NCI-H82 treated with DMSO at 0.1 percent for 48 hours (cell line): ENCODE measurements around the gene B3GNT9.
"Not testable (repeated sequence)": the region's sequence is repeated elsewhere in the genome, so short reads cannot be mapped to it uniquely, and the experiment has no call there.

Experiments
- DNase-seq: peaks from one replicate; lab custom pipeline; 2025; ENCODE audit not compliant: unreplicated experiment; lab: John Stamatoyannopoulos, UW

B3GNT9 gene

DNA sequence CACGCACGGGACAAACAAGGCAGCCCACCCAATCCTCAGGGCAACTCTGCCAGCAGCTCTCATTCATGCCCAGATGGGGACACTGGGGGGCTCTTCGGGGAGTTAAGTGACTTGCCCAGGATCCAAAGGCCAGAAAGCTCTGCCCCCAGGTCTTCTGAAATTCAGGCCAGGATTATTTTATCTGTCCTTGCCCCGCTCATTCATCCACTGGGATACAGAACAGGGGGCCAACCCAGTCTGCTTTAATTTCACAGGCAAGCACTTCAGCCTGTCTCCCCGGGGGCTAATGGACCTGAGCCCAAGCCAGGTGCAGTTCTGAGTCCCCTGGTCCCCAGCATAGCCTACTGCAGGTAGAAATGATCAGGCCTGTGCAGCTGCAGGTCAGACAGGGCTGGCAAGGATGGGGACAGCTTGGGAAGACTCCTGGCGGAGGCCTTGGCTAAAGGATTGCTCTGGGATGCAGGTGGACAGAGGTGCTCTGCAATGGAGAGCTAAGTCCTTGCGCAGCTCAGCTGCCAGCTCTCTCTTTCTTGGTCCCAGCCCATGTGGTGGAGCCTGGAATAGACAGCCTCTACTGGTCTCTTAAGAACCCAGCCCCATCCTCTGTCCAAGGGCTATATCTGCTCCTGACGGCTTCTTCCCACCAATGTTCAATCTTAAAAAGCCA is 766 bp upstream of the B3GNT9 start:
- DNase-seq: no peak

DNA sequence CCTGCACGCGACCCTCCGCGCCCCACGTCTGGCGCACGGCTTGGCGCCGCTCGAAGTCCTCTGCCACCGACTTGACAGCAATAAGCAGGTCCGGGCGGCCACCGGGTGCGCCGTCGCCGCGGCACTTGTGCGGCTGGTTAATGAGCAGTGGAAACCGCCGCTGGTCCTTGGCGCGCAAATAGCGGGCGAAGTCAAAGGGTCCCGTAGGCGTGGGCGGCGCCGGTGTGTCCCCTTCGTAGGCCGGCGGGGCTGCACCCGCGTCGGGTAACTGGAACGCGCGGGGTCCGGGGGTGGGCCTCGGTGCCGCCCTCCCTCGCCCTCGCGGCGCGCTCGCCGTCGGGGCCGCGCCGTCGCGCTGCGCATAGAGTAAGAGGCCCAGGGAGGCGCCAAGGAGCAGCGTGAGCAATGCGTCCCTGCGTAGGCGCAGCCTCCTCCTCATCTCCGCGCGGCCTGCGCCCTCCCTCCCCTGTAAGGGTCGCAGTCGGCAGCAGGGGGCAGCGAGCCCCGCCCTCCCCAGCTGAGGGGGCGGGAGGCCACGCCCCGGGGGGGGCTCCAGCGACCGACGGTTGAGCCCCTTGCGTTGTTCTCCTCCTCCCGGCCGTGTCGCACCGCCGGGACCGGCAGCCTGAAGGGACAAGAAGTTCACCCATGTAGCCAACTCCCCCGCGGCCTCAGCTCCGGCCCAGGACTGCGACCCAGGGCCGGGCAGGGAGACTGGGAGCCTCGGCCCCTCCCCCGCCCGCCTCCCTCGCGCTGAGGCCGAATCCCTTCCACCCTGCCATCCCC is 558 bp downstream of the B3GNT9 start:
- DNase-seq: peak; percentile 8

DNA sequence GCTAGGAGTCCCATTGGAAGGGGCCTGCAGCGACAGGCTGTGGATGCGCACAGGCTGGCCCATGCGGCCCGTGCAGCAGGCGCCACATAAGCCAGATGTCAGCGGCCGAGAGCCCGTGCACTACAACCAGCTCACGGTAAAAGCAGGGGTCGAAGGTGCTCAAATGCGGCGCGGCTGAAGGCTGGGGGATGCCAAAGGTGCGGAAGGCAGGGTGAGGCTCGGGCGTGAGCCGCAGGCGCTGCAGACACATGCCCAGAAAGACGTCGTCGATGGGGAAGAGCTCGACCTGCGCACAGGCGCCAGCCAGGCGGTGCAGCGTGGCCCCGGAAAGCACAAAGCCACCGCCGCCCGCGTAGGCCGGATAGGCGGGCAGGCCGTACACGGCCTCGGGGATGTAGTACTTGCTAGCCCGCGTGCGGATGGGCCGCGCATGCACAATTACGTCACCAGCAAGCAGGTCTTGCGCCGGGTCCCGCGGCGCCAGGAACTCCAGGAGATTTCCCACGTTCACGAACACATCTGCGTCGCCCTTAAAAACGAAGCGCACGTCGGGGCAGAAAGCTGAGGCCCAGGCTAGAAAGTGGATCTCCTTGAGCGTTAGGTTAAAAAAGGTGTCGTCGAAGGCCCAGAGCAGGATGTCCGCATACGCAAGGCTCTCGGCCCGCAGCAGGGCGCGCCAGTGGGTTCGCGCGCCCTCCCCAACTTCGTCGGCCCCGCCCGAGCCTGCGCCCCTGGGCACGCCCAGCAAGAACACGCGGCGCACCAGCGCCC is 1.3 kb downstream of the B3GNT9 start:
- no peak for DNase-seq

DNA sequence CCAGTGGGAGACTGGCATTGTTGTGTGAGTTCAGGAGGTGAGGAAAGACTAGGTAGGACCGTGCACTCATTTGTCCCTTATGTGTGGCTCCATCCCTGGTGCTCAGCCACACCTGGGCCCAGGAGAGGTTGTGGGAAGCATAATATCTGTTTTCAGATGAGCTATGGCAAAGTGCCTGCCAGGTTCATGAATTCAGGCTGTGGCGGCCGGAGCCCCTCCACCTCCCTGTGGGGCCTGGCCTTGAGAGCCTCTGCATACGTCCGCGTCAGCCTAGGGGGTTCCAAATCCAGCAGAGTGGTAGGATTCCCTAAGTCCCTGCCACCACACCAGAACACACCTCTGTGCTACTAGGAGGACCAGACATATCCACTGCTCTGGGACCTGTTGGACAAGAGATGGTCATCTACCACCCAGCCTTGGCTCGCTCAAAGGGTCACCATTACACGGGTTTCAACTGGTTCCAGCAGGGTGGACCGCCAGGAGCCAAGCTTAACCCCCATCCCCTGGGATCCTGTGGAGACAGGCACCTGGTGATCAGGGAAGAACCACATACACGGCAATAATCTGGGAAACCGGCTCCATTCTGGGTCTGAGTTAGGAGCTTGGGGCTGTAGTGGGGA is 2.0 kb downstream of the B3GNT9 start:
- DNase-seq: no peak

DNA sequence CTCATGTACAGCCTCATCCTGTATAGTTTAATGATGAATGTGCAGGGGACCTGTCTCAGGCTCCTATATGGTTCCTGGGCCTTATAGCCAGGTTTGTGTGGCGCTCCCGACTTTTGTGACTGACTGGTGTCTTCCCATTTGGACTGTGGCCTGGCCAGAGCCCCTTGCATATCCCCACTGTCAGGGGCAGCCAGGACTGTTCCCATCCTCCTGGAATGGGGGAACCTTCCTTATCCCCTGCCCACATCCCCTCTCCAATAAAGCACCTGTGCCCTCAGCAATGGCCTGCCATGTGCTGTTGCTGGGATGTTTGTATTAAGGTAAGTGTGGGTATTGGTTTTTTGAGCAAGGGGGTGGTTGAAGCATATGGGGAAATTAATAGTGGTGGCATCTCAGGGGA is 2.6 kb downstream of the B3GNT9 start:
- DNase-seq: no peak

DNA sequence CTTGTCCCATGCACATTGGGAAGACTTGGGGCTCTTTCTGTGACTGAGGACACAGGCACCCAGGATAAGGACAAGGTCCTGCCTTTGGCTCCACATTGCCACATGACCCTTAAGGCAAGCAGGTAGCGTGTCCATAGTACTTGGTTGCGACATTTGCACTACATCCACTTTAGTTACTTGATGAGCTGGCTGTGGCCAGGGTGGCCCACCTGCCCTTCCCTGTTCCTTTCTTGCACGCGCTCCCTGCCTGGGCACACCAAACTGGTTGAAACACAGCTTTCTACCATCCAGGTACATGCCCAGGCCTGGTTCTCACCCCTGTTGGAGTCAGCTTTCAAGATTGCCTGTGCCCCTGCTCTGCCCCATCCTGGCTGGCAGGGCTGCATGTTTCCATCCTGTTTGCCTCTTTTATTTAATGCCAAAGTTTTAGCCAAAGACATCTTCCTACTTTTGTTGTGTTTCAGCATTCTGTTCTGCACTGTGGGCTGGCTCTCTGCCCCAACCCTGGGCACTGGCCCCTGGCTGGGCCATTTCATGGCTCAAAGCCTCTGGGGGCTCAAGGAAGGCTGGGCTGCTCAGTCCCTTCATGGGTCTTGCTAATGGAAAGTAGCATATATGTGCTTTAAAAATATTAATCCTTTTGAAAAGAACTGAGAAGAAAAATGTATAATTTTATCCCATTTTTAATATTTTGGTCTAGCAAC is 3.2 kb downstream of the B3GNT9 start:
- DNase-seq: no peak

DNA sequence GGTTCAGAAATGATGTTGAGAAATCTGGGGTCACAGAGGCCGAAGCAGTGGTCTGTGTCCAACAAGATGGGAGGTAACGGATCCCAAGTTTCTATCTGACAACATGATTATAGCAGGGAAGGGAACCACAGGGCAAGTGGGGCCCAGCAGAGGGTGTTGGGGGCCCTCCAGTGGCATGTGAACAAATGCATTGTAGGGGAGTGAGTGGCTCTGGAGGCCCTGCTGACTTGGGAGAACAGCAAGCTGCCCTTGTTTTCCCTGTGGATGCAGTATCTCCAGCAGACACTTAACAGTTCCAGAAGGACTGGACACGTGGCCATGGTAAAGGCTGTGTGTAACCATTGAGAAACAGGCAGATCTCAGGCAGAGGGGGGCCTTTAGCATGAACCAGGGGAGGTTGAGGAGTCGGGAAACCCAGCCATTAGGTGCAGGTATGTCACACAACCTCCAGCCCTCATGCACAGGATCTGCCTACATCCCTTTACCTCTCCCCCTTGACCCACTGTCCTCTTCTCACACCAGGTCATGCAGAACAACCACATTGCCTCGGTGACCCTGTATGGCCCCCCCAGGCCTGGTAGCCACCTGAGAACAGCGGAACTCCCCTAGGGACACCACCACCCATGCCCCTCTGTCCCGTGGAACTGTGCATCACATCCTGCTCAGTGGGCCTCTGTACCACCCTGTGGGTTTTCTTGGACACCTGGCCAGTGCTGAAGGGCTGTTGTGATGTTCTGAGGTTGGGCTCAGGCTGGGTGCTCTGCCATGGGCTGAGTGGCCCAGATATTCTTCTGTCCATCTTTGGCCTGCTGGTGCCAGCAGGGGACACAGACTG is 4.1 kb downstream of the B3GNT9 start:
- DNase-seq: no peak

DNA sequence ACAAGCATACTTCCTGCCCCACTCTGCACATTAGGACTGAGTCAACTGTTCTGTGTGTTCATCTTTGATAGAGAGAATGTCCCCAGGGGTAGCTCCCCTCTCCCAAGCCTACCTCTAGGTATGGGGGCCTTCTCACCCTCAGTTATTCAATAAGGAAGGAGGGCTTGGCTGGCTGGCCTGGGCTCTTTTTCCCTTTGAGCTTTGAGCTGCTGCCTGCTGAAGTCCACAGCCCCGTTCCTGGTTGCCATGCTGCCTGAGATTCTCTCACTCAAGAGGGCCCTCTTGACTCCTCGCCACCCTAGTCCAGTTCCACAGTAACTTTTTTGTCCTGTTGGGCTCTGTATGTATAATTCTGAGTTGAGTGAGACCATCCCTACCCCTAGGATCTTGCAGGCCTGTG is 5.1 kb downstream of the B3GNT9 start:
- no peak for DNase-seq

DNA sequence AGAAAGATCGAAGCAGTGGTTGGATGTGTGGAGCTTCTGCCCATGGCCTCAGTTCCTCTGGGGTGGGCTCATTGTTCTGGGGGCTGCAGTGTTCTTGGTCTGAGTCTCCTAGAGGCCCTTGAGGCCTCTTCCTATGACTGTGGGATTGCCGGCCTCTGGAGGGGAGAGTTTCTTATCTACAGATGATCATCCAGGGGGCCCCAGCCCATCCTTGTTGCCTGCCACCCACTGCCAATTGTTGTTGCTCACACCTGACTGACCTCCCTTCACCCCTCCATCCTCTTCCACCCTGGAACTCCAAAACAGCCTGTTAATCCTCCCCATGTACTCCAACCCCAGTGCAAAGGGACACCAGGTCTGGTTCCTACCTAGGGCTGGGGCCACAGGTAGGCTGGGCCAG is 5.9 kb downstream of the B3GNT9 start:
- no peak for DNase-seq

DNA sequence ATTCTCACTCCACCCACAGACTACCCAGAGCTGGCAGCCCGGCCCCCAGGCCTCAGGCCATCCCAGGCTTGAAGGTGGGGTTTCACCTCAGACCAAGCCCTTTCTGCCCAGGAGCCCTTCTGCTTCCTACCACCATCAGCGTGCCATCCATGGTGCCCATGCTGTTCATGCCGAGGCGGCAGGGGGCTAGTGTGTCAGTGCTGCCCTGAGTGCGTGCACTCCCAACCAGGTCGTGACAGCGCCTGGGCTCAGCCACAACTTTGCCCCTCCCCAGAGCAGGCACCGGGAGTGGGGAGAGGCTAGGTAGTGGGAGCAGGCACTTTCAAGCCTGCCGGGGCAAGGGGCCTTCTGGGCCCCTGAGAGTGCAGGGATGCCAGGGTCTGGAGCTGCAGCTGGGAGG is 8.5 kb downstream of the B3GNT9 start:
- DNase-seq: no peak

DNA sequence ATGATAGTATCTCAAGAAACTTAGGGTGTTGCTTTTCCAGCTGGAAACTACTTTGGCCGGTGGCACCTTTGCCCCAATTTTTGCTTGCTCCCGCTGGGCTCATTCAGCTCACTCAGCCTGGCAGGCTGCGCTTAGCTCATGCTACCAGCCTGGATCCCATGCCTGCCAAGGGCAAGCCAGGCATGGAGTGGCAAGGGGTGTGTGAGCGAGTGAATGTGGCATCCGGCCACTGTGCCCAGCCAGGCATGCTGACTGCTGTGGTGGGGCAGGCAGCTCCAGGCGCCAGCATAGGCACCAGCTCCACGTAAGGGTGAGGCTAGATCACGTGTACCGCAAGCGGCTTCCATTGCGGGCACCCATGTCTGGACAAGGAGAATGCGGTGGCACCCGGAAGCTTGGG is 9.4 kb downstream of the B3GNT9 start:
- no peak for DNase-seq

DNA sequence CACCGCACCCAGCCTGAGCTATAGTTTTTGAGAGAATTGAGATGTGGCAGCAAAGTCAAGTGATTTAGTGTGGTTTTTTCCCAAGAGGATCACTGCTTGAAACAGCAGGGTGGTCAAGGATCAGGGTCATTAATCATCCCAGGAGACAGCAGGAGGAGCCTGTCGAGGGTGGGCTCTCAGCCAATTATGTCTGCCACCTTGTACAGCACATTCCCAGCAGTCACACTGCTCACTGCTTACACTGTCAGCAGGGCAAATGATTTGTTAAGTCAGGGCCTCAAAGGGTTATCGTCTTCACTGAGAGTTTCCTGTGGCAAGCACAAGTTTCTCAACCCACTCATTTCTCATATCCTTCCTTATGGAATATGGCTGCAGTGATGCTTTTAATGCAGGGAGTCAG is 13.2 kb downstream of the B3GNT9 start:
- DNase-seq: peak; percentile 65

DNA sequence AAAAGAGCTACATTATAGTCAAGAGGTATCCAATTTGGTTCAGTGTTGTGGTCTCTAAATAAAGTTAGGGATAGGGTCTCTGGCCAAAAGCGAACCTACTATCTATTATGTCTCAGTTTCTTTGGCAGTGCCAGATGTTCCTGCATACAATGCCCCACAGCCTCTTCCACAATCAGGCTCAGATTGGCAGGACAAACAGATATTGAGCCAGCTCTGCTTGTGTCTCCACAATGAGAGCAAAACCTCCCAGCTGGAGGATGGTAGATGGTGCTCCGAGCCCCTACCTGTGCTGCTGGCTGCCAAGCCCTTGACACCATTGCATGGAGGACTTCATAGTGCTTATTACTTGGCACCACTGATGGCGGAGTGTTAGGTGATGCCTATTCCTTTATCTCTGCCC is 21.4 kb downstream of the B3GNT9 start:
- DNase-seq: no peak

DNA sequence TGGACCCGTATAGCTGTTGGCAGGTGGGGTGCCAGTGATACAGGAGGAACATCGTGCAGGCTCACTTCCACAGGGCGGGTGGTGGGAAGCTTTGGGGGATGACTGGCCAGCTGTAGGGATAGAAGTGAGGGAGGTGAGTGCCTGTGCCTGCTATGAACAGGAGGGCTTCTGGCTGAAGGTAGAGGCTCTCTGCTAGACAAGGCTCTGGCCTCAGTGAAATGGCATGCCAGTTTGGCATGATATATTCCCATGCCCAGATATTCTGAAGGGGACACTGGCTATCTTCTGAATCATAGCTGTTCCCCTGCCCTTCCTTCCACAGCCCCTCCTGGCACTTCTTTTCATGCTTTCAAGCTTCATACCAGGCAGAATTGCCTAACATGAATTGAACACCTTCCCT is 21.9 kb downstream of the B3GNT9 start:
- no peak for DNase-seq

DNA sequence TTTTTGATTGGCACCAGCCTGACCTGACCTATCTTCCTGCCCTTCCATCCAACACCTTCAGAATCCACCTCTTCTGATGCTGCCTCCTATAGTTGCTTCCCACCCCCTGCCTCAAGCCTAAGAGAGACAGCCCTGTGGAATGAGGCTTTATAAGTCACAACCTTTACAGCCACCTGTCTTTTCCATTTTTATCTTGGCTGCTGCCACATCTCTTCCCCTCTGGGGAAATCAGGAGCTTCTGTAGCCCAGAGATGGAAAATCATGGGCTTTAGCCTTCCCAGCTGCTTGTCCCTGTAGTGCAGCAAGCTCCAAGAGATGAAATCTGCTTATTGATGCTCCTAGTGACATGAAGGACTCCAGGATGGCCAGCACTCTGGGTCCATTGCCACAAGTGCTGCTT is 22.4 kb downstream of the B3GNT9 start:
- no peak for DNase-seq

DNA sequence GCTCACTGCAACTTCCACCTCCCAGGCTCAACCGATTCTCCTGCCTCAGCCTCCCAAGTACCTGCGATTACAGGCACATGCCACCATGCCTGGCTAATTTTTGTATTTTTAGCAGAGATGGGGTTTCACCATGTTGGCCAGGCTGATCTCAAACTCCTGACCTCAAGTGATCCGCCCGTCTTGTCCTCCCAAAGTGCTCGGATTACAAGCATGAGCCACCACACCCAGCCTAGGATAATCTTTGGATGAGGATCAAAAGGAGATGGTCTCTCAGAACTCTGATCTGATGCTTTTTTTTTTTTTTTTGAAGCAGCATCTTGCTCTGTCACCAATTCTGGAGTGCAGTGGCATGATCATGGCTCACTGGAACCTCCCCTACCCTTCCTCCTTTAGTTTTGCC is 28.0 kb downstream of the B3GNT9 start:
- DNase-seq: not testable (repeated sequence)

DNA sequence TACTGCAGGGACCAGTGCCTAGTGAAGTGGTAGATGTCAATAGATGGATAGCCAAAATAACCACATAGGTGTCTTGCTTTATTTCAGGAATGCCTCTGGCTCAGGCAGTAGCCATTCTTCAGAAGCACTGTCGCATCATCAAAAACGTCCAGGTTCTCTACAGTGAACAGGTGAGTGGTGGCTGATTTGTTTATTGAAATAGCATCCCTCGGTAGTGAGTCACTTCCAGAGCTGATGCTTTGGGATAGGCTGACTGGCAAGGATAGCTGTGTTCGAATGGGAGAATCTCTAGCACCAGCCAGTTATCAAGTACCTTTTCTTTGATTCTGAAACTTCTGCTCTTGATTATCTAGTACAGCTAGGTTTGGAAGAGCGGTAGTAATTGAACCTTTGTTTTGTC is 30.8 kb downstream of the B3GNT9 start:
- DNase-seq: no peak

DNA sequence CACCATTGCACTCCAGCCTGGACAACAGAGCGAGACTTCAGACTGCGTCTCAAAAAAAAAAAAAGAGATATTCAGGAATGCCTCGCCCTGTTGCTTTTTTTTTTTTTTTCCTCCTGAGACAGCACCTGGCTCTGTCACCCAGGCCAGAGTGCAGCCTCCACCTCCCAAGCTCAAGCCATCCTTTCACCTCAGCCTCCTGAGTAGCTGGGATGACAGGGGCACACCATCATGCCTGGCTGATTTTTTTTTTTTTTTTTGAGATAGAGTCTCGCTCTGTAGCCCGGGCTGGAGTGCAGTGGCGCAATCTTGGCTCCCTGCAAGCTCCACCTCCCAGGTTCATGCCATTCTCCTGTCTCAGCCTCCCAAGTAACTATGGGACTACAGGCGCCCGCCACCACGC is 33.1 kb downstream of the B3GNT9 start:
- DNase-seq: no peak

DNA sequence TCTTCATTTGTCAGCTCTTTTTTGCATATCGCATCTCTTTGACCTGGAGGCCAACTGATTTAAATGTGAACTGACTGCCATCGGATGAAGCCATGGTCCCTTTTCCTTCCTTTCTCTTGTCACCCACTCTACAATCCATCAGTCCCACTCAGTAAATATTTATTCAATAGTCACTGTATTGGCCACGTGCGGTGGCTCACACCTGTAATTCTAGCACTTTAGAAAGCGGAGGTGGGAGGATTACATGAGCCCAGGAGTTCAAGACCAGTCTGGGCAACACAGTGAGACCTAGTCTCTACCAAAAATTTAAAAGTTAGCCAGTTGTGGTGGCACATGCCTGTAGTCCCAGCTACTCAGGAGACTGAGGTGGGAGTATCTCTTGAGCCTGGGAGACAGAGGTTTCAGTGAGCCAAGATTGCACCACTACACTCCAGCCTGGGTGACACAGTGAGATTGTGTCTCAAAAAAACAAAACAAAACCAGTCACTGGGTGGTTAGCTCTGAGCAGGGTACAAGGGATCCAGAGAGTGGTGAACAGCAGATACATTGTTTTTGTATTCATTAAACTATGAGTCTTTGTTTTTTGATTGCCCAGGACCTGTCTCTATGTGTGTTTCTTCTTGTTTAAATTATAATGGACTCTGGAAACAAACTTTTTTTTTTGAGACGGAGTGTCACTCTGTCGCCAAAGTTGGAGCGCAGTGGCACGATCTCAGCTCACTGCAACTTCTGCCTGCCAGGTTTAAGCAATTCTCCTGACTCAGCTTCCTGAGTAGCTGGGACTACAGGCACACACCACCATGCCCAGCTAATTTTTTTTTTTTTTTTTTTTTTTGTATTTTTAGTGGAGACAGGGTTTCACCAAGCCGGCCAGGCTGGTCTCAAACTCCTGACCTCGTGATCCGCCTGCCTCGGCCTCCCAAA is 34.1 kb downstream of the B3GNT9 start:
- DNase-seq: no peak
